Liver (tissue), 9 donors: Measurements from ENCODE around the gene AADACL3. TPM values are rescaled to one million over a fixed set of nuclear protein-coding genes. Genes with fewer than 3 reads are reported as not detected.

ENCODE experiments used
- DNase-seq: peaks from one replicate; pipeline ENCODE4 v3.0.0-alpha.2; 2017; ENCODE audit warnings: low spot score
- H3K27ac ChIP-seq, 2 donors: one replicate each; pipeline ENCODE4 v1.7.0; 2013; ENCODE audit warnings: inconsistent platforms in 2 of 2, low read length in 2 of 2, control low read depth in 1 of 2, low read depth in 1 of 2, mild to moderate bottlenecking in 1 of 2
- H3K27me3 ChIP-seq, 4 donors: one replicate each; pipeline versions ENCODE4 v1.6.1 to v1.7.0; 2013; ENCODE audit warnings: low read length in 3 of 4, inconsistent platforms in 1 of 4, mild to moderate bottlenecking in 1 of 4, moderate library complexity in 1 of 4; ENCODE audit not compliant: control insufficient read depth in 4 of 4, insufficient read depth in 4 of 4
- H3K36me3 ChIP-seq, 4 donors: one replicate each; pipeline versions ENCODE4 v1.6.1 to v1.7.0; 2013; ENCODE audit warnings: low read length in 3 of 4, mild to moderate bottlenecking in 3 of 4, low read depth in 1 of 4, moderate library complexity in 1 of 4; ENCODE audit not compliant: control insufficient read depth in 4 of 4, insufficient read depth in 3 of 4
- H3K4me1 ChIP-seq, 4 donors: one replicate each; pipeline versions ENCODE4 v1.6.1 to v1.7.0; 2013; ENCODE audit warnings: low read length in 3 of 4, mild to moderate bottlenecking in 3 of 4, moderate library complexity in 1 of 4; ENCODE audit not compliant: control insufficient read depth in 4 of 4, insufficient read depth in 4 of 4
- H3K4me3 ChIP-seq, 3 donors: one replicate each; pipeline versions ENCODE4 v1.6.1 to v1.7.0; 2013; ENCODE audit warnings: low read length in 3 of 3, control low read depth in 1 of 3, low read depth in 1 of 3, mild to moderate bottlenecking in 1 of 3
- H3K9ac ChIP-seq, 2 donors: one replicate each; pipeline ENCODE4 v1.7.0; 2013; ENCODE audit warnings: low read length in 2 of 2, mild to moderate bottlenecking in 2 of 2, moderate library complexity in 2 of 2, control low read depth in 1 of 2, low read depth in 1 of 2
- H3K9me3 ChIP-seq, 4 donors: one replicate each; pipeline versions ENCODE4 v1.6.1 to v1.7.0; 2013; ENCODE audit warnings: low read length in 3 of 4; ENCODE audit not compliant: control insufficient read depth in 4 of 4
- EGR1 ChIP-seq, 2 donors: IDR thresholded peaks; 2 replicates each; pipeline ENCODE4 v1.6.1; 2016 to 2018; ENCODE audit warnings: antibody characterized with exemption in 2 of 2, low read depth in 2 of 2
- FOXA1 ChIP-seq: IDR thresholded peaks from 2 replicates; pipeline ENCODE4 v1.6.1; 2016; ENCODE audit warnings: antibody characterized with exemption
- FOXA2 ChIP-seq: IDR thresholded peaks from 2 replicates; pipeline ENCODE4 v1.6.1; 2016; ENCODE audit warnings: antibody characterized with exemption
- GABPA ChIP-seq, 2 donors: IDR thresholded peaks in 1 of 2; conservative IDR thresholded peaks in 1 of 2; 2 replicates each; pipeline ENCODE4 v1.6.1; 2016; ENCODE audit warnings: antibody characterized with exemption in 2 of 2, mild to moderate bottlenecking in 1 of 2, moderate library complexity in 1 of 2
- HNF4A ChIP-seq, 2 donors: conservative IDR thresholded peaks; 2 replicates each; pipeline ENCODE4 v1.6.1; 2016; ENCODE audit warnings: antibody characterized with exemption in 2 of 2, mild to moderate bottlenecking in 2 of 2
- HNF4G ChIP-seq: IDR thresholded peaks from 2 replicates; pipeline ENCODE4 v1.6.1; 2016; ENCODE audit warnings: antibody characterized with exemption
- JUND ChIP-seq, 2 donors: IDR thresholded peaks; 2 replicates each; pipeline ENCODE4 v1.6.1; 2016; ENCODE audit warnings: antibody characterized with exemption in 2 of 2
- MAX ChIP-seq: IDR thresholded peaks from 2 replicates; pipeline ENCODE4 v1.6.1; 2016; ENCODE audit warnings: antibody characterized with exemption
- NR2F2 ChIP-seq: IDR thresholded peaks from 2 replicates; pipeline ENCODE4 v1.6.1; 2016; ENCODE audit warnings: antibody characterized with exemption
- RAD21 ChIP-seq, 2 donors: IDR thresholded peaks; 2 replicates each; pipeline ENCODE4 v1.6.1; 2016; ENCODE audit warnings: antibody characterized with exemption in 2 of 2, mild to moderate bottlenecking in 2 of 2
- REST ChIP-seq: IDR thresholded peaks from 2 replicates; pipeline ENCODE4 v1.6.1; 2016; ENCODE audit warnings: antibody characterized with exemption, mild to moderate bottlenecking
- RXRA ChIP-seq, 2 donors: IDR thresholded peaks; 2 replicates each; pipeline ENCODE4 v1.6.1; 2017 to 2018; ENCODE audit warnings: antibody characterized with exemption in 2 of 2, mild to moderate bottlenecking in 1 of 2
- SP1 ChIP-seq: IDR thresholded peaks from 2 replicates; pipeline ENCODE4 v1.6.1; 2018; ENCODE audit warnings: antibody characterized with exemption, mild to moderate bottlenecking
- TAF1 ChIP-seq: conservative IDR thresholded peaks from 2 replicates; pipeline ENCODE4 v1.6.1; 2016; ENCODE audit warnings: antibody characterized with exemption, mild to moderate bottlenecking
- YY1 ChIP-seq: IDR thresholded peaks from 2 replicates; pipeline ENCODE4 v1.6.1; 2016; ENCODE audit warnings: antibody characterized with exemption, mild to moderate bottlenecking
- WGBS: extraction: QIAGEN DNeasy Blood & Tissue Kit; methylation state at CpG from one replicate; pipeline ENCODE4 v1.1.7; 2013; 5-methylcytosine and 5-hydroxymethylcytosine counted together
- polyA plus RNA-seq, 2 donors: library from polyadenylated mRNA; stranded (reverse) in 1 of 2; unstranded in 1 of 2; fragments of 200-250 nt in 1 of 2; fragments of >200 nt in 1 of 2; fragmentation: Nextera tagmentation in 1 of 2; extraction: Ambion mirVana in 1 of 2; gene quantifications; one replicate each; pipeline versions ENCODE4 v1.2.1 to v1.2.3, GENCODE V29; 2013 to 2015
- total RNA-seq, 2 donors: library from RNA; depleted of rRNA; stranded (reverse); fragments of >200 nt; gene quantifications; one replicate each; pipeline ENCODE4 v1.2.3, GENCODE V29; 2014
- TF ChIP-seq, protein P1 (sequence below): IDR thresholded peaks from 2 replicates; pipeline ENCODE4 v1.6.1; 2016; ENCODE audit warnings: antibody characterized with exemption
- TF ChIP-seq, protein P2 (sequence below): IDR thresholded peaks from 2 replicates; pipeline ENCODE4 v1.6.1; 2016; ENCODE audit warnings: antibody characterized with exemption
- donor health status: healthy.
- donor health status: healthy.
- donor health status: healthy.
- donor health status: healthy.
- donor health status: healthy.

The AADACL3 gene
- total and polyA plus RNA-seq, 4 donors = not detected

DNA sequence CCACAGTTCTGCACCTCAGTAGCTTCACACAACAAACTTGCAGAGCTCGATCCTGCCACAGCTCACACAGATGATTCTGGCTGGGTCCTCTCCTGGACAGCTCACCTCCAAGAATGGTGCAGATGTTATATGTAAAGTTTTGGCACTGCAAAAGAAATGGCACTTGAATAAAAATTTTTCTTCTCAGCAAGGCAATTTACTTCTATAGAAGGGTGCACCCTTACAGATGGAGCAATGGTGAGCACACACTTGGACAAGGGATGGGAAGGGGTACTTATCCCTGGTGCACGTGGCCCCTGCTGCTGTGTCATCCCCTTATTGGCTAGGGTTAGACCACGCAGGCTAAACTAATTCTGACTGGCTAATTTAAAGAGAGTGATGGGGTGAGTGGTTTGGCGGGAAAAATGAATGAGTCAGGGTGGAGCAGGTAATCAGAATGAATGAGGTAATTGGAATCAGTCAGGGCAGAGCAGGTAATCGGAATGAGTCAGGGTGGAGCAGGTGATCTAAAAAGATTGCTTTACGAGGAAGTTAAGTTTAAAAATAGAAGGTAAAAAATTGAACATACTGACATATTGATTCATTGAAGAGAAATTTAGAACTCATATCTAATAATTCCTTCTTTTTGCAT, 12.0 kb upstream of the AADACL3 start:
- Histone ChIP-seq H3K9ac (no peak overlapping the region), H3K9me3 (peaks cover 0 to 10% (median 6%) of the 10 kb centered on the region in 4 donors), H3K4me3 (no peak overlapping the region), H3K4me1 (no peaks in the 10 kb centered on the region), H3K27me3 (no peaks in the 10 kb centered on the region), H3K27ac (no peak overlapping the region), H3K36me3 (no peaks in the 10 kb centered on the region)
- TF ChIP-seq FOXA2 = no peak
- TF ChIP-seq, protein P1, sequence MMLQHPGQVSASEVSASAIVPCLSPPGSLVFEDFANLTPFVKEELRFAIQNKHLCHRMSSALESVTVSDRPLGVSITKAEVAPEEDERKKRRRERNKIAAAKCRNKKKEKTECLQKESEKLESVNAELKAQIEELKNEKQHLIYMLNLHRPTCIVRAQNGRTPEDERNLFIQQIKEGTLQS = no peak
- no peak for TF ChIP-seq MAX
- no peak for TF ChIP-seq GABPA (IDR thresholded peaks at IDR 0.05 in 1 of 2, conservative IDR thresholded peaks at IDR 0.05 in 1 of 2)
- TF ChIP-seq RAD21 (IDR thresholded peaks at IDR 0.05) = no peak
- DNase-seq = no peak
- 71% methylated on average over 6 of the region's 6 CpGs for WGBS

DNA sequence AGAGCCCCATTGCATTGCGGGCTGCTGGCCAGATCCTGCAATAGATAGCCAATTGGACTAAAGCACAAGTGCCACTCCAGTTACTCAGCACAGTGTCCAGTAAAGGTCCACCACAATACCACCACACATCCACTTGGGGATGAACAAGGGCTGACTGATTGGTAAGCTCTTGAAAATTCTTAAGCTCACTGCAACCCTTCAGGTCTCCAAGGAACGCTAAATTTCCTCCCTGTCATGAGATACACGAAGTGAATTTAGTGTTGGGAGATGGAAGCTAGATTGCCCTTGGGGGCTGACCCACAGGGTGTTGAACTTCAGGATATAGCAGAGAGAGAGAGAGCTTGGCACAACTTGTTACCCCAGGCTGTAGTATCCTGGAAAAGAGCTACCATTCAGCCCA, 9.8 kb upstream of the AADACL3 start:
- Histone ChIP-seq H3K27me3 (no peaks in the 10 kb centered on the region), H3K9ac (no peak overlapping the region), H3K9me3 (peaks cover 0 to 6% (median 6%) of the 10 kb centered on the region in 4 donors), H3K4me3 (no peak overlapping the region), H3K27ac (no peak overlapping the region), H3K4me1 (no peaks in the 10 kb centered on the region), H3K36me3 (no peaks in the 10 kb centered on the region)
- TF ChIP-seq, protein P2, sequence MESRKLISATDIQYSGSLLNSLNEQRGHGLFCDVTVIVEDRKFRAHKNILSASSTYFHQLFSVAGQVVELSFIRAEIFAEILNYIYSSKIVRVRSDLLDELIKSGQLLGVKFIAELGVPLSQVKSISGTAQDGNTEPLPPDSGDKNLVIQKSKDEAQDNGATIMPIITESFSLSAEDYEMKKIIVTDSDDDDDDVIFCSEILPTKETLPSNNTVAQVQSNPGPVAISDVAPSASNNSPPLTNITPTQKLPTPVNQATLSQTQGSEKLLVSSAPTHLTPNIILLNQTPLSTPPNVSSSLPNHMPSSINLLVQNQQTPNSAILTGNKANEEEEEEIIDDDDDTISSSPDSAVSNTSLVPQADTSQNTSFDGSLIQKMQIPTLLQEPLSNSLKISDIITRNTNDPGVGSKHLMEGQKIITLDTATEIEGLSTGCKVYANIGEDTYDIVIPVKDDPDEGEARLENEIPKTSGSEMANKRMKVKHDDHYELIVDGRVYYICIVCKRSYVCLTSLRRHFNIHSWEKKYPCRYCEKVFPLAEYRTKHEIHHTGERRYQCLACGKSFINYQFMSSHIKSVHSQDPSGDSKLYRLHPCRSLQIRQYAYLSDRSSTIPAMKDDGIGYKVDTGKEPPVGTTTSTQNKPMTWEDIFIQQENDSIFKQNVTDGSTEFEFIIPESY = no peak
- TF ChIP-seq FOXA2 = no peak
- no peak for TF ChIP-seq JUND (IDR thresholded peaks at IDR 0.05)
- TF ChIP-seq EGR1 (IDR thresholded peaks at IDR 0.05; ENCODE audit: low read depth in 2 of 2) = no peak
- TF ChIP-seq RAD21 (IDR thresholded peaks at IDR 0.05) = no peak
- TF ChIP-seq TAF1 = no peak
- no peak for TF ChIP-seq HNF4A (conservative IDR thresholded peaks at IDR 0.05)
- no peak for TF ChIP-seq HNF4G
- no peak for TF ChIP-seq RXRA (IDR thresholded peaks at IDR 0.05)
- TF ChIP-seq GABPA (IDR thresholded peaks at IDR 0.05 in 1 of 2, conservative IDR thresholded peaks at IDR 0.05 in 1 of 2) = no peak
- TF ChIP-seq MAX = no peak
- TF ChIP-seq, protein P1 = no peak
- TF ChIP-seq SP1 = no peak
- no peak for TF ChIP-seq YY1
- WGBS = 72% methylated on average over 3 of the region's 3 CpGs
- no peak for DNase-seq

DNA sequence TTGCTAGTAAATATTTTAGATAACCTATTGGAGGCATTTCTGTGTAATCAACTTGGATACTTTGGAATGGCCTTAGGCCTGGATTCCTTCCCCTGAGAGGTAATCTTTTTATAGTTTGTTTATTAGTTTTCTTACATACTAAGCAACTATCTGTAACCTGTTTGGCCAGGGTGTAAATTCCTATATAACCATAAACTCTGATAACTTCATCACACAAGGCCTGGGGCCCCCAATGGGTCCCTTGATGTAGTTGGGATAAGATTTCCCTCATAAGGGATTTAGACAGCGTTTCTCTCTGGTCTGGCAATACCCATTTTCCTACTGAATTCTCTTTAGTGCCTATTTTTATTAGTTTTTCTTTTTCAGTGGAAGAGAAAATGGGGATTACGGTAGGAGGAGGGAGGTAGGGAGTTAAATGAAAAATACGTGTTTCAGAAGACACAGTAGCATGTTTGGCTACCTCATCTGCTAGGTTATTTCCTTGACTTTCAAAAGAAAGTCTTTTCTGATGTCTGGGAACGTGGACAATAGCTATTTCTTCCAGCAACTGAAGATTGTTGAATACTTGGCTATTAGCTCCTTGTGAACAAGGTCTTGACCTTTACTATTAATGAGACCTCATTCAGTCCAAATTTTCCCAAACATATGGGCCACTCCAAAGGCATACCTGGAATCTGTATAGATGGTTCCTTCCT, 7.4 kb upstream of the AADACL3 start:
- DNase-seq = no peak
- 71% methylated on average over 4 of the region's 4 CpGs for WGBS
- H3K36me3 ChIP-seq = no peaks in the 10 kb centered on the region
- H3K4me1 ChIP-seq = no peaks in the 10 kb centered on the region
- H3K4me3 ChIP-seq = no peak overlapping the region
- no peak overlapping the region for H3K9ac ChIP-seq
- H3K9me3 ChIP-seq = peaks cover 0 to 6% (median 3%) of the 10 kb centered on the region in 4 donors
- H3K27me3 ChIP-seq = no peaks in the 10 kb centered on the region
- H3K27ac ChIP-seq = no peak overlapping the region
- TF ChIP-seq JUND (IDR thresholded peaks at IDR 0.05) = no peak
- TF ChIP-seq MAX = no peak
- TF ChIP-seq HNF4A (conservative IDR thresholded peaks at IDR 0.05) = no peak
- TF ChIP-seq RXRA (IDR thresholded peaks at IDR 0.05) = no peak
- no peak for TF ChIP-seq TAF1
- TF ChIP-seq YY1 = no peak
- TF ChIP-seq REST = no peak
- no peak for TF ChIP-seq FOXA1
- no peak for TF ChIP-seq NR2F2
- TF ChIP-seq HNF4G = no peak
- TF ChIP-seq SP1 = no peak
- no peak for TF ChIP-seq EGR1 (IDR thresholded peaks at IDR 0.05; ENCODE audit: low read depth in 2 of 2)
- no peak for TF ChIP-seq RAD21 (IDR thresholded peaks at IDR 0.05)
